ENCODE data around the gene SKAP1.
A peak's percentile ranks its signal among the peaks of the same experiment; 100 is the strongest.
"Not testable (repeated sequence)": the region's sequence is repeated elsewhere in the genome, so short reads cannot be mapped to it uniquely, and the experiment has no call there.

Gene SKAP1

DNA sequence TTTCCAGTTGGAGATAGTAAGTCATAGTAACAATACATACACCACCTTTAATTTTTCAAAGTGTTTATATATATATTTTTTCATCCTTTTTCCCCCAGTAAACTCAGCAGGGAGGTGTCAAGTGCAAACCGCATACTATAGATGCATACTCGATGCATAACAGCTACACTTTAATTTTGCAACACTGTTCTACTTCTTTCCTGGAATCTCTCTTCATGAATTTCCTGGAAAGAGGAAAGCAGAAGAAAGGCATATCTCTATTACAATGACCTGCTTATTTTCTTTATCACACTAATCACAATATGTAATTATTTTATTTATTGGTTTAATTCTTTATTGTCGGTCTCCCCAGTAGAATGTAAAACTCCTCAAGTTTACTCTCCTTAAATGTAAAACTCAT, 182.4 kb downstream of the SKAP1 start:
- Histone ChIP-seq H3K79me2 (ENCODE audit: insufficient read depth, low read length) (no peaks in the 10 kb centered on the region), H3K9me2 (replicated peaks; ENCODE audit: low read depth, low read length) (no peaks in the 10 kb centered on the region), H2AFZ (ENCODE audit: low read length) (no peak overlapping the region), H3F3A (ENCODE audit: low read depth) (peaks cover 15% of the 10 kb centered on the region; the same call in 1 of the 2 replicates), H3K27me3 (ENCODE audit: insufficient read depth, low read length, poor library complexity, severe bottlenecking) (no peaks in the 10 kb centered on the region), H4K20me1 (ENCODE audit: insufficient read depth, low read length, poor library complexity, severe bottlenecking) (no peaks in the 10 kb centered on the region), H3K9ac (ENCODE audit: low read depth, low read length, poor library complexity, severe bottlenecking) (no peak overlapping the region), H3K4me3 (ENCODE audit: low read length, poor library complexity, severe bottlenecking) (no peak overlapping the region), H3K9me3 (ENCODE audit: insufficient read depth, low read depth, low read length) (no peaks in the 10 kb centered on the region), H3K4me2 (ENCODE audit: low read depth, low read length, poor library complexity, severe bottlenecking) (no peak overlapping the region), H3K36me3 (ENCODE audit: insufficient read depth, low read length) (no peaks in the 10 kb centered on the region), H3K4me1 (ENCODE audit: insufficient read depth, low read length, poor library complexity, severe bottlenecking) (peaks cover 34% of the 10 kb centered on the region)
- no peak for TF ChIP-seq CTCF (conservative IDR thresholded peaks at IDR 0.05; ENCODE audit: low read length)
- TF ChIP-seq EZH2phosphoT487 (IDR thresholded peaks at IDR 0.05; ENCODE audit: borderline replicate concordance): no peak

DNA sequence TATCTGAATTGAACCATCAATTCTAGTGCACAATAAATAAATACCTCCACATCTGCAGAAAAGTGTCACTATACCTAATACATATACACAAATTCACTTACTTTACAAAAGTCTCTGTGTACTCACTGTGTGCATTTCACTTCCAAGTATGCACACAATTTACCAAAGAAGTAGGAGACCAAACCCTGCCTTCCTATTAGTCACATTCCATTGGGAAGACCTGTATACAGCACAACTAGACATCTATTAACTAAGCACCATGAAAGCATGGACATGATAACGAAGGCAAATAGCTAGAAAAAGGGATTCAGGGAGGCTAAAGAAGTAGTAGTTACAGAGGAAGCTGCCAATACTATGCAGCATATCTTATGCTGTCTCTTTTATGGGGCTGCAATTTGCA, 183.0 kb downstream of the SKAP1 start:
- Histone ChIP-seq H3K27me3 (ENCODE audit: insufficient read depth, low read length, poor library complexity, severe bottlenecking) (no peaks in the 10 kb centered on the region), H3K9me2 (replicated peaks; ENCODE audit: low read depth, low read length) (no peaks in the 10 kb centered on the region), H3K4me3 (ENCODE audit: low read length, poor library complexity, severe bottlenecking) (no peak overlapping the region), H4K20me1 (ENCODE audit: insufficient read depth, low read length, poor library complexity, severe bottlenecking) (no peaks in the 10 kb centered on the region), H3K4me1 (ENCODE audit: insufficient read depth, low read length, poor library complexity, severe bottlenecking) (peaks cover 39% of the 10 kb centered on the region), H3F3A (ENCODE audit: low read depth) (peaks cover 15% of the 10 kb centered on the region; the same call in 1 of the 2 replicates), H3K9me3 (ENCODE audit: insufficient read depth, low read depth, low read length) (no peaks in the 10 kb centered on the region), H3K79me2 (ENCODE audit: insufficient read depth, low read length) (no peaks in the 10 kb centered on the region), H3K4me2 (ENCODE audit: low read depth, low read length, poor library complexity, severe bottlenecking) (no peak overlapping the region), H3K36me3 (ENCODE audit: insufficient read depth, low read length) (no peaks in the 10 kb centered on the region), H2AFZ (ENCODE audit: low read length) (no peak overlapping the region), H3K9ac (ENCODE audit: low read depth, low read length, poor library complexity, severe bottlenecking) (no peak overlapping the region)
- TF ChIP-seq EZH2phosphoT487 (IDR thresholded peaks at IDR 0.05; ENCODE audit: borderline replicate concordance) (no peak), CTCF (conservative IDR thresholded peaks at IDR 0.05; ENCODE audit: low read length) (no peak)

- Histone ChIP-seq H3K9me2 (replicated peaks; ENCODE audit: low read depth, low read length) (no peaks in the 10 kb centered on the region), H2AFZ (ENCODE audit: low read length) (no peak overlapping the region), H4K20me1 (ENCODE audit: insufficient read depth, low read length, poor library complexity, severe bottlenecking) (no peaks in the 10 kb centered on the region), H3K9me3 (ENCODE audit: insufficient read depth, low read depth, low read length) (no peaks in the 10 kb centered on the region), H3K4me1 (ENCODE audit: insufficient read depth, low read length, poor library complexity, severe bottlenecking) (peaks cover 44% of the 10 kb centered on the region), H3K79me2 (ENCODE audit: insufficient read depth, low read length) (no peaks in the 10 kb centered on the region), H3F3A (ENCODE audit: low read depth) (peaks cover 15% of the 10 kb centered on the region; the same call in 1 of the 2 replicates), H3K36me3 (ENCODE audit: insufficient read depth, low read length) (no peaks in the 10 kb centered on the region), H3K27me3 (ENCODE audit: insufficient read depth, low read length, poor library complexity, severe bottlenecking) (no peaks in the 10 kb centered on the region), H3K4me2 (ENCODE audit: low read depth, low read length, poor library complexity, severe bottlenecking) (no peak overlapping the region), H3K9ac (ENCODE audit: low read depth, low read length, poor library complexity, severe bottlenecking) (no peak overlapping the region), H3K4me3 (ENCODE audit: low read length, poor library complexity, severe bottlenecking) (no peak overlapping the region)
- TF ChIP-seq CTCF (conservative IDR thresholded peaks at IDR 0.05; ENCODE audit: low read length) (no peak), EZH2phosphoT487 (IDR thresholded peaks at IDR 0.05; ENCODE audit: borderline replicate concordance) (no peak)
Observed at GRCh38 chr17:48246612-48247011, 183.4 kb downstream of the SKAP1 start.

GRCh38 chr17:48245465-48246033, 184.5 kb downstream of the SKAP1 start:
- not testable (repeated sequence) for H3K36me3 ChIP-seq (ENCODE audit: insufficient read depth, low read length); H3K79me2 ChIP-seq (ENCODE audit: insufficient read depth, low read length); H3K9me2 ChIP-seq (replicated peaks; ENCODE audit: low read depth, low read length); H3K4me3 ChIP-seq (ENCODE audit: low read length, poor library complexity, severe bottlenecking); H3K9ac ChIP-seq (ENCODE audit: low read depth, low read length, poor library complexity, severe bottlenecking); H3K9me3 ChIP-seq (ENCODE audit: insufficient read depth, low read depth, low read length); H3K27me3 ChIP-seq (ENCODE audit: insufficient read depth, low read length, poor library complexity, severe bottlenecking); H3F3A ChIP-seq (ENCODE audit: low read depth); H4K20me1 ChIP-seq (ENCODE audit: insufficient read depth, low read length, poor library complexity, severe bottlenecking); H2AFZ ChIP-seq (ENCODE audit: low read length)
- Histone ChIP-seq H3K4me1 (ENCODE audit: insufficient read depth, low read length, poor library complexity, severe bottlenecking) (peaks cover 54% of the 10 kb centered on the region), H3K4me2 (ENCODE audit: low read depth, low read length, poor library complexity, severe bottlenecking) (peak overlapping the region; percentile 58)
